ENCODE results near the gene JARID2. TPM values are rescaled to one million over a fixed set of nuclear protein-coding genes. Genes with fewer than 3 reads are reported as not detected.

The JARID2 gene
- total and polyA plus RNA-seq, 9 of the 15 experiments (the other 6 are each of a cell fraction or from before 2014, with no cell fraction given) = 5.0 to 29.0 (median 15.6) TPM

DNA sequence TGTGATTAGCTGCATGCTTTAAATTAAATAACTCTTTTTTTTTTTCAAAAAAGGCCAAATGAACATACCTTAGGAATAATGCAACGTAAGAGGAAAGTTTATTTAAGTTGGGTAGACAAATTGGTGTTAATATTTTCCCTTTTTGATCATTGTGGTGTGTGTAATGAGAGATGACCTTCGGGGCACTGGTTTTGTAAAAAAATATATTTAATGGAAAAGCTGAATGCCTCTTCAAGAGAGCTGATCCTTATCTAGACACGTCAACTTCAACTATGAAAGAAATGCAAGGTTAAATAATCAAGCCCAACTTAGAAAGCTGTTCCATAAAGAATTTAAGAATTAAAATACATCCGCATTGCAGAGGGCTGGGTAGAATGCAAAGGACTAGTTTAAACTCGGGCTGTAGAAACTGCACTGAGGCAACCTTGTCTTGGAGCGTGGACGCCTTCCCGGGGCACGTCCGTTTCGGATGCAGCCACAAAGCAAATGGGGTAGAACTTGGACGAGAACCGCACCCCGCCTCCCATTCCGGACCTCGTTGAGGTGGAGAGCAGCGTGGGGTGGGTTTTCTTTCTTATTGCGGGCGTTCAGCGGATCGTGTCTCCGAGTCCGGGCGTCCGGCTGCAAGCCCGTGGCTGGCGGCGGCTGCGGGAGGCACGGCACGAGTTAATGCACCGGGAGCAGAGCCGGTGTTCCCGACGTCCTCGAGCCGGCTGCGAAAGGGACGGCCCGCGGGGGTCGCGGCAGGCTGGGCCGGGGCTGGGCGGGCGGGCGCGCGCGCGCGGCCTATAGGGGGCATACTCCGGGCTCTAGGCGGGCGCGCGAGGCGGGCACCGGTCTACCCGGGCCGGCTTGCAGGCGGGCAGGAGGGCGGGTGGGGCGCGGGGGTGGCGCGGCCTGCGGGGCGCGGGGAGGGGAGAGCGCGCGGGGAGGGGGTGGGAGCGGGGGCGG, 1.9 kb downstream of the JARID2 start (continued):
- TF ChIP-seq TSC22D4 (tag; IDR thresholded peaks at IDR 0.05) (no peak), SNIP1 (IDR thresholded peaks at IDR 0.05; ENCODE audit: low read depth) (no peak), SMARCB1 (IDR thresholded peaks at IDR 0.05; ENCODE audit: insufficient read length, low read depth) (no peak), ASH1L (IDR thresholded peaks at IDR 0.05; ENCODE audit: borderline replicate concordance, low read depth, partially characterized antibody) (no peak), ZKSCAN1 (IDR thresholded peaks at IDR 0.05; ENCODE audit: low read depth, low read length) (no peak), SLC30A9 (CRISPR knock-in tag; IDR thresholded peaks at IDR 0.05) (no peak), BRD9 (IDR thresholded peaks at IDR 0.05; ENCODE audit: low read depth, partially characterized antibody) (no peak), STAG1 (CRISPR knock-in tag; IDR thresholded peaks at IDR 0.05; ENCODE audit: borderline replicate concordance) (no peak), ZNF217 (CRISPR knock-in tag; IDR thresholded peaks at IDR 0.05) (no peak), ZNF282 (CRISPR knock-in tag; IDR thresholded peaks at IDR 0.05) (no peak), ZNF347 (CRISPR knock-in tag; IDR thresholded peaks at IDR 0.05; ENCODE audit: low read depth) (no peak)
- TF ChIP-seq, protein P1, sequence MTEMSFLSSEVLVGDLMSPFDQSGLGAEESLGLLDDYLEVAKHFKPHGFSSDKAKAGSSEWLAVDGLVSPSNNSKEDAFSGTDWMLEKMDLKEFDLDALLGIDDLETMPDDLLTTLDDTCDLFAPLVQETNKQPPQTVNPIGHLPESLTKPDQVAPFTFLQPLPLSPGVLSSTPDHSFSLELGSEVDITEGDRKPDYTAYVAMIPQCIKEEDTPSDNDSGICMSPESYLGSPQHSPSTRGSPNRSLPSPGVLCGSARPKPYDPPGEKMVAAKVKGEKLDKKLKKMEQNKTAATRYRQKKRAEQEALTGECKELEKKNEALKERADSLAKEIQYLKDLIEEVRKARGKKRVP (CRISPR knock-in tag; IDR thresholded peaks at IDR 0.05) = no peak
- TF ChIP-seq, protein P2, sequence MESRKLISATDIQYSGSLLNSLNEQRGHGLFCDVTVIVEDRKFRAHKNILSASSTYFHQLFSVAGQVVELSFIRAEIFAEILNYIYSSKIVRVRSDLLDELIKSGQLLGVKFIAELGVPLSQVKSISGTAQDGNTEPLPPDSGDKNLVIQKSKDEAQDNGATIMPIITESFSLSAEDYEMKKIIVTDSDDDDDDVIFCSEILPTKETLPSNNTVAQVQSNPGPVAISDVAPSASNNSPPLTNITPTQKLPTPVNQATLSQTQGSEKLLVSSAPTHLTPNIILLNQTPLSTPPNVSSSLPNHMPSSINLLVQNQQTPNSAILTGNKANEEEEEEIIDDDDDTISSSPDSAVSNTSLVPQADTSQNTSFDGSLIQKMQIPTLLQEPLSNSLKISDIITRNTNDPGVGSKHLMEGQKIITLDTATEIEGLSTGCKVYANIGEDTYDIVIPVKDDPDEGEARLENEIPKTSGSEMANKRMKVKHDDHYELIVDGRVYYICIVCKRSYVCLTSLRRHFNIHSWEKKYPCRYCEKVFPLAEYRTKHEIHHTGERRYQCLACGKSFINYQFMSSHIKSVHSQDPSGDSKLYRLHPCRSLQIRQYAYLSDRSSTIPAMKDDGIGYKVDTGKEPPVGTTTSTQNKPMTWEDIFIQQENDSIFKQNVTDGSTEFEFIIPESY (CRISPR knock-in tag; IDR thresholded peaks at IDR 0.05) = peak; percentile 53; the same call in 1 of the 2 replicates
- TF ChIP-seq, protein P3, sequence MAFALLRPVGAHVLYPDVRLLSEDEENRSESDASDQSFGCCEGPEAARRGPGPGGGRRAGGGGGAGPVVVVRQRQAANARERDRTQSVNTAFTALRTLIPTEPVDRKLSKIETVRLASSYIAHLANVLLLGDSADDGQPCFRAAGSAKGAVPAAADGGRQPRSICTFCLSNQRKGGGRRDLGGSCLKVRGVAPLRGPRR (CRISPR knock-in tag; IDR thresholded peaks at IDR 0.05) = no peak
- TF ChIP-seq, protein P4, sequence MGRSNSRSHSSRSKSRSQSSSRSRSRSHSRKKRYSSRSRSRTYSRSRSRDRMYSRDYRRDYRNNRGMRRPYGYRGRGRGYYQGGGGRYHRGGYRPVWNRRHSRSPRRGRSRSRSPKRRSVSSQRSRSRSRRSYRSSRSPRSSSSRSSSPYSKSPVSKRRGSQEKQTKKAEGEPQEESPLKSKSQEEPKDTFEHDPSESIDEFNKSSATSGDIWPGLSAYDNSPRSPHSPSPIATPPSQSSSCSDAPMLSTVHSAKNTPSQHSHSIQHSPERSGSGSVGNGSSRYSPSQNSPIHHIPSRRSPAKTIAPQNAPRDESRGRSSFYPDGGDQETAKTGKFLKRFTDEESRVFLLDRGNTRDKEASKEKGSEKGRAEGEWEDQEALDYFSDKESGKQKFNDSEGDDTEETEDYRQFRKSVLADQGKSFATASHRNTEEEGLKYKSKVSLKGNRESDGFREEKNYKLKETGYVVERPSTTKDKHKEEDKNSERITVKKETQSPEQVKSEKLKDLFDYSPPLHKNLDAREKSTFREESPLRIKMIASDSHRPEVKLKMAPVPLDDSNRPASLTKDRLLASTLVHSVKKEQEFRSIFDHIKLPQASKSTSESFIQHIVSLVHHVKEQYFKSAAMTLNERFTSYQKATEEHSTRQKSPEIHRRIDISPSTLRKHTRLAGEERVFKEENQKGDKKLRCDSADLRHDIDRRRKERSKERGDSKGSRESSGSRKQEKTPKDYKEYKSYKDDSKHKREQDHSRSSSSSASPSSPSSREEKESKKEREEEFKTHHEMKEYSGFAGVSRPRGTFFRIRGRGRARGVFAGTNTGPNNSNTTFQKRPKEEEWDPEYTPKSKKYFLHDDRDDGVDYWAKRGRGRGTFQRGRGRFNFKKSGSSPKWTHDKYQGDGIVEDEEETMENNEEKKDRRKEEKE (IDR thresholded peaks at IDR 0.05; ENCODE audit: borderline replicate concordance in 1 of 2, control insufficient read depth in 1 of 2, low read depth in 2 of 2, low read length in 1 of 2) = 0 out of 4 replicates have a peak, but pooled peaks of 1 of the 2 experiments have one; percentile 40
- TF ChIP-seq, protein P5, sequence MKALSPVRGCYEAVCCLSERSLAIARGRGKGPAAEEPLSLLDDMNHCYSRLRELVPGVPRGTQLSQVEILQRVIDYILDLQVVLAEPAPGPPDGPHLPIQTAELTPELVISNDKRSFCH (CRISPR knock-in tag; IDR thresholded peaks at IDR 0.05) = no peak
- TF ChIP-seq, protein P5 (tag; IDR thresholded peaks at IDR 0.05) = no peak
- TF ChIP-seq, protein P6, sequence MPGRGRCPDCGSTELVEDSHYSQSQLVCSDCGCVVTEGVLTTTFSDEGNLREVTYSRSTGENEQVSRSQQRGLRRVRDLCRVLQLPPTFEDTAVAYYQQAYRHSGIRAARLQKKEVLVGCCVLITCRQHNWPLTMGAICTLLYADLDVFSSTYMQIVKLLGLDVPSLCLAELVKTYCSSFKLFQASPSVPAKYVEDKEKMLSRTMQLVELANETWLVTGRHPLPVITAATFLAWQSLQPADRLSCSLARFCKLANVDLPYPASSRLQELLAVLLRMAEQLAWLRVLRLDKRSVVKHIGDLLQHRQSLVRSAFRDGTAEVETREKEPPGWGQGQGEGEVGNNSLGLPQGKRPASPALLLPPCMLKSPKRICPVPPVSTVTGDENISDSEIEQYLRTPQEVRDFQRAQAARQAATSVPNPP (IDR thresholded peaks at IDR 0.05; ENCODE audit: borderline replicate concordance, insufficient read depth, insufficient read length) = no peak

Measured in K562 (cell line).